ENCODE data around the gene ARHGAP21. TPM values are rescaled to one million over a fixed set of nuclear protein-coding genes. Genes with fewer than 3 reads are reported as not detected.

ARHGAP21 gene
- total and polyA plus RNA-seq, 9 of the 15 experiments (the other 6 are each of a cell fraction or from before 2014, with no cell fraction given) = 13.6 to 145 (median 60.8) TPM

DNA sequence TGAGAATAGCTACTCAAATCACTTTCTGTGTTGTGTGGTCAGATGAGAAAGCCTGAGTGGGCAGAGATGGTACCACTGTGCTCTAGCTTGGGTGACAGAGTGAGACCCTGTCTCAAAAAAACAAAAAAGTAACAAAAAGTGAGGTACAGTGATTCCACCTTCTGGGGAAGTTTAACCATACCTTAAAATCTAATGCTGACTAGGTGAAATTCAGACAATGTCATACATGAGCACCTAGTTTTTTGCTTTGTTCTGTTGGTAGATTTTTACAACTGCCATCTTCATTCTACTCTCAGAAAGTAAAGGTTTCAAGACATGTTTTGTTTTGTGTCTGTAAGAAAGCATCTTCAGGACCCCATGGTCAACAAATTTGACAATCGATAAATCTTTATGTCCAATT is 144.2 kb downstream of the ARHGAP21 start:
- no peak overlapping the region for H3K4me3 ChIP-seq
- H3K36me3 ChIP-seq (ENCODE audit: control insufficient read depth, insufficient read depth, low read length) = peaks cover 6% of the 10 kb centered on the region; the same call in 1 of the 3 replicates
- no peaks in the 10 kb centered on the region for H3K79me2 ChIP-seq (ENCODE audit: control insufficient read depth, insufficient read depth, low read length)
- peak; percentile 84 for TF ChIP-seq ZNF316 (IDR thresholded peaks at IDR 0.05)
- TF ChIP-seq, protein P1, sequence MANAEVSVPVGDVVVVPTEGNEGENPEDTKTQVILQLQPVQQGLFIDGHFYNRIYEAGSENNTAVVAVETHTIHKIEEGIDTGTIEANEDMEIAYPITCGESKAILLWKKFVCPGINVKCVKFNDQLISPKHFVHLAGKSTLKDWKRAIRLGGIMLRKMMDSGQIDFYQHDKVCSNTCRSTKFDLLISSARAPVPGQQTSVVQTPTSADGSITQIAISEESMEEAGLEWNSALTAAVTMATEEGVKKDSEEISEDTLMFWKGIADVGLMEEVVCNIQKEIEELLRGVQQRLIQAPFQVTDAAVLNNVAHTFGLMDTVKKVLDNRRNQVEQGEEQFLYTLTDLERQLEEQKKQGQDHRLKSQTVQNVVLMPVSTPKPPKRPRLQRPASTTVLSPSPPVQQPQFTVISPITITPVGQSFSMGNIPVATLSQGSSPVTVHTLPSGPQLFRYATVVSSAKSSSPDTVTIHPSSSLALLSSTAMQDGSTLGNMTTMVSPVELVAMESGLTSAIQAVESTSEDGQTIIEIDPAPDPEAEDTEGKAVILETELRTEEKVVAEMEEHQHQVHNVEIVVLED (CRISPR knock-in tag; IDR thresholded peaks at IDR 0.05) = no peak
- peak; percentile 63; the same call in 1 of the 2 replicates for TF ChIP-seq C11orf30 (IDR thresholded peaks at IDR 0.05; ENCODE audit: low read depth)
- no peak for TF ChIP-seq ZNF239 (CRISPR knock-in tag; IDR thresholded peaks at IDR 0.05)
- TF ChIP-seq MAFF (IDR thresholded peaks at IDR 0.05; ENCODE audit: low read length) = peak; percentile 37; the same call in 1 of the 2 replicates
- TF ChIP-seq, protein P2, sequence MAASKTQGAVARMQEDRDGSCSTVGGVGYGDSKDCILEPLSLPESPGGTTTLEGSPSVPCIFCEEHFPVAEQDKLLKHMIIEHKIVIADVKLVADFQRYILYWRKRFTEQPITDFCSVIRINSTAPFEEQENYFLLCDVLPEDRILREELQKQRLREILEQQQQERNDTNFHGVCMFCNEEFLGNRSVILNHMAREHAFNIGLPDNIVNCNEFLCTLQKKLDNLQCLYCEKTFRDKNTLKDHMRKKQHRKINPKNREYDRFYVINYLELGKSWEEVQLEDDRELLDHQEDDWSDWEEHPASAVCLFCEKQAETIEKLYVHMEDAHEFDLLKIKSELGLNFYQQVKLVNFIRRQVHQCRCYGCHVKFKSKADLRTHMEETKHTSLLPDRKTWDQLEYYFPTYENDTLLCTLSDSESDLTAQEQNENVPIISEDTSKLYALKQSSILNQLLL (CRISPR knock-in tag; IDR thresholded peaks at IDR 0.05; ENCODE audit: borderline replicate concordance) = no peak
- ChIA-PET POLR2A (interaction anchor here (0.6 to 1.8 kb wide), 2 partner anchors 10 to 214 kb away, joined by 3 to 12 read pairs; no protein-coding TSS in a partner anchor), CTCF (ENCODE audit: low intra/inter-chr PET ratio) (no interaction called here)
- no peaks in the 10 kb centered on the region for H3K9me1 ChIP-seq (ENCODE audit: control insufficient read depth, insufficient read depth, low read length)
- in situ Hi-C loops (cut with MboI) (no loop called here), intact Hi-C loops (cut with micrococcal nuclease) (no loop called here)
- no peaks in the 10 kb centered on the region for H3K9me3 ChIP-seq (replicated peaks; ENCODE audit: control insufficient read depth, insufficient read depth, low read depth, low read length)
- H3K4me2 ChIP-seq (ENCODE audit: insufficient read depth, low read length) = no peak overlapping the region
- 95% methylated on average over 1 of the region's 1 CpG for WGBS (ENCODE audit: insufficient coverage, low coverage, missing lambda C conversion rate)
- no peak for FAIRE-seq
- H3K9ac ChIP-seq (ENCODE audit: insufficient read depth in 1 of 2, low read depth in 2 of 2, low read length in 2 of 2) = no peak overlapping the region
- no peak overlapping the region for H2AFZ ChIP-seq (ENCODE audit: low read depth, low read length)
- H4K20me1 ChIP-seq (replicated peaks; ENCODE audit: control insufficient read depth, insufficient read depth, low read length) = no peaks in the 10 kb centered on the region
- H3K27me3 ChIP-seq (ENCODE audit: control insufficient read depth in 2 of 2, insufficient read depth in 2 of 2, low read length in 2 of 2) = no peaks in the 10 kb centered on the region
- no peak for DNase-seq (ENCODE audit: extremely low read depth in 1 of 4, low spot score in 3 of 4)
- no TSS peak for BruUV-seq (replicated peaks)
- no peak overlapping the region for H3K27ac ChIP-seq (ENCODE audit: extremely low read depth, low read depth, low read length)
- H3K4me1 ChIP-seq (replicated peaks in 1 of 2; ENCODE audit: control insufficient read depth in 2 of 2, insufficient read depth in 2 of 2, low read length in 2 of 2) = peaks cover 0 to 12% of the 10 kb centered on the region in 2 experiments; a peak in 3 of 5 replicates
- no peak for ATAC-seq
